DMS 273 (cell line): ENCODE measurements around the gene ALDH1B1.
"Not testable (repeated sequence)": the region's sequence is repeated elsewhere in the genome, so short reads cannot be mapped to it uniquely, and the experiment has no call there.

Experiments used
- DNase-seq: peaks from one replicate; lab custom pipeline; 2025; ENCODE audit not compliant: unreplicated experiment; lab: John Stamatoyannopoulos, UW

Gene ALDH1B1

GRCh38 chr9:38385896-38386295 is 6.6 kb upstream of the ALDH1B1 start:
- no peak for DNase-seq

- peak; percentile 36 for DNase-seq
These were observed 6.1 kb upstream of the ALDH1B1 start for GRCh38 chr9:38386319-38386895.

- no peak for DNase-seq
These were observed 5.4 kb upstream of the ALDH1B1 start for GRCh38 chr9:38387066-38387465.

- DNase-seq = no peak
These were observed 4.8 kb upstream of the ALDH1B1 start for GRCh38 chr9:38387751-38388150.

GRCh38 chr9:38388283-38389223 is 3.9 kb upstream of the ALDH1B1 start:
- DNase-seq = peak; percentile 16

GRCh38 chr9:38389313-38389712 is 3.2 kb upstream of the ALDH1B1 start:
- no peak for DNase-seq

- no peak for DNase-seq
These were observed 2.1 kb upstream of the ALDH1B1 start for GRCh38 chr9:38390442-38390841.

- no peak for DNase-seq
These were observed 1.7 kb upstream of the ALDH1B1 start for GRCh38 chr9:38390851-38391250.

- DNase-seq = no peak
These were observed 1.0 kb upstream of the ALDH1B1 start for GRCh38 chr9:38391278-38392118.

- DNase-seq = peak; percentile 37
These were observed 760 bp downstream of the ALDH1B1 start for GRCh38 chr9:38393128-38393796.

- no peak for DNase-seq
These were observed 1.9 kb downstream of the ALDH1B1 start for GRCh38 chr9:38394416-38394815.

- no peak for DNase-seq
These were observed 3.3 kb downstream of the ALDH1B1 start for GRCh38 chr9:38395653-38396370.

- no peak for DNase-seq
These were observed 3.8 kb downstream of the ALDH1B1 start for GRCh38 chr9:38396371-38396671.

GRCh38 chr9:38399191-38399590 is 6.7 kb downstream of the ALDH1B1 start:
- DNase-seq = not testable (repeated sequence)

- DNase-seq = peak; percentile 85
These were observed 9.5 kb downstream of the ALDH1B1 start for GRCh38 chr9:38401994-38402393.

GRCh38 chr9:38404314-38404713 is 11.8 kb downstream of the ALDH1B1 start:
- peak; percentile 42 for DNase-seq

- peak; percentile 47 for DNase-seq
These were observed 13.3 kb downstream of the ALDH1B1 start for GRCh38 chr9:38405785-38406184.

- DNase-seq = no peak
These were observed 14.1 kb downstream of the ALDH1B1 start for GRCh38 chr9:38406476-38407186.

GRCh38 chr9:38408719-38409118 is 16.2 kb downstream of the ALDH1B1 start:
- DNase-seq = no peak

- no peak for DNase-seq
These were observed 20.2 kb downstream of the ALDH1B1 start for GRCh38 chr9:38412751-38413150.
